KBM-7 (cell line): Measurements from ENCODE around the gene UCP2.

Experiments
- DNase-seq: peaks from one replicate; pipeline ENCODE4 v3.0.0-alpha.2; 2015
- in situ Hi-C: fragments of 300-500 bp; cut with MboI; formaldehyde crosslinking; loops from 2 replicates; pipeline ENCODE4 v1.14.3; 2020; ENCODE audit warnings: low sequenced_read_pairs, low pct_unique_long_range_greater_than_20kb, mixed read lengths

The UCP2 gene

DNA sequence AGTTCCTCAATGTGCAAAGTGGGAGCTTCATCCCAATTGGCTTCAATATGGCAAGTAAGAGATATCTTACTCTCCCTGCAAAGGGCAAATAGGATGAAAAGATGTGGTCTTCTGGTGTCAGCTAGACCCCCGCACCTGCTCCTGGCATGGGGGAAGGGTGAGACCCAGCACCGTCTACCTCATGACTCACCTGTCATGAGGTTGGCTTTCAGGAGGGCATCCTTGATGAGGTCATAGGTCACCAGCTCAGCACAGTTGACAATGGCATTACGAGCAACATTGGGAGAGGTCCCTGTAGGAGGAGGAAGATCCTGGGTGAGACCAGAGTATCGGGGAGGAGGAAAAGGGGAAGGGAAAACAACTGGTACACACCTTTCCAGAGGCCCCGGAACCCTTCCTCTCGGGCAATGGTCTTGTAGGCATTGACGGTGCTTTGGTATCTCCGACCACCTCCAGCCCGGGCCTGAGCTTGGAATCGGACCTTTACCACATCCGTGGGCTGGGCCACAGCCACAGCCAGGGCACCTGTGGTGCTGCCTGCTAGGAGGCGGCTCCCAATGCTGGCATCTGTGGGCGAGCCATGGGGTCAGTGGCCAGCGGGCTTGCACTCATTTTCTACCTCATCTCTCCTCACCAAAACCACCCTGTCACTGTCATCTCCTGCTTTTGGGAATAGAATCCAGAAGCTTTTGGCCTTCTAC, 6.0 kb downstream of the UCP2 start:
- no peak for DNase-seq
- in situ Hi-C loops = no loop called here

DNA sequence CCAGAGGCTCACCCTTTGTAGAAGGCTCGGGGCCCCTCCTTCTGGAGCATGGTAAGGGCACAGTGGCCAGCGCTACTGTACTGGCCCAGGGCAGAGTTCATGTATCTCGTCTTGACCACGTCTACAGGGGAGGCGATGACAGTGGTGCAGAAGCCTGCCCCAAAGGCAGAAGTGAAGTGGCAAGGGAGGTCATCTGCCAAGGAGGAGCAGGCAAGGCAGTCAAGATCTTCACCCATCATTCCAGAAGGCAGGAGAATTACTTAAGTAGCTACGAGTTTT, 7.2 kb downstream of the UCP2 start:
- no peak for DNase-seq
- in situ Hi-C loops = no loop called here

DNA sequence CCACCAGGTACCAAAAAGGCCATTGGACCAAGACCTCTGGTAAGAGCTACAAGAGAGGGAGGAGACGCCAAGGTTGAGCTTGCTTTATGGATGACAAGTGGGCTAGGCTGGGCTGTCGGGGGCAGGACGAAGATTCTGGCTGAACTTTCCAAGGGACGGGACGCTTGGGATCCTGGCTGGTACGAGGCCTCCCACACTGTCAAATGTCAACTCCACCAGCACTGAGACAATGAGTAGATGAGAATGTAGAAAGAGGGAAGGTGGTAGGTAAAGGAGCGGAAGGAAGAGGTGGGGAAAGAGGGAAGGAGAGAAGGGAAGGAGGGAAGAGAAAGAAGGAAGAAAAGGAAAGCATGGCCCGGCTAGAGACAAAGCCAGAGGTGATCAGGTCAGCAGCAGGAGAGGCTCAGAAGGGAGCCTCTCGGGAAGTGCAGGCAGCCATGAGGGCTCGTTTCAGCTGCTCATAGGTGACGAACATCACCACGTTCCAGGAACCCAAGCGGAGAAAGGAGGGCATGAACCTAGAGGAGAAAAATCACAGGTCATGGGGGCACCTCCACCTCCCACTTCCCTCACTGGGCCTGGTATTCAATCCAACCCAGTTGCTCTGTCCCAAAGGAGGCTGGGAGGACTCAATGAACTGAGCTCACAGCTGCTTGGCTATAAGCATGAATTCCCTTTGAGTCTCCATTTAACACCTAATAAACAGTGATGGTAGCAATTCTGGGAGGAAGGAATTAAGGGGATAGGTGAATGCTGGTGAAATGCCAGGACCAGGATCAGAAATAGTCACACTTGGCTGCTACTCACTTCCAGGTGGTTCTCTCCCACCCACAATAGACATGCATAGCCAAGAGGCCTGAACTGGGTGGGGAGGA, 7.8 kb downstream of the UCP2 start:
- DNase-seq = no peak
- in situ Hi-C loops = no loop called here

DNA sequence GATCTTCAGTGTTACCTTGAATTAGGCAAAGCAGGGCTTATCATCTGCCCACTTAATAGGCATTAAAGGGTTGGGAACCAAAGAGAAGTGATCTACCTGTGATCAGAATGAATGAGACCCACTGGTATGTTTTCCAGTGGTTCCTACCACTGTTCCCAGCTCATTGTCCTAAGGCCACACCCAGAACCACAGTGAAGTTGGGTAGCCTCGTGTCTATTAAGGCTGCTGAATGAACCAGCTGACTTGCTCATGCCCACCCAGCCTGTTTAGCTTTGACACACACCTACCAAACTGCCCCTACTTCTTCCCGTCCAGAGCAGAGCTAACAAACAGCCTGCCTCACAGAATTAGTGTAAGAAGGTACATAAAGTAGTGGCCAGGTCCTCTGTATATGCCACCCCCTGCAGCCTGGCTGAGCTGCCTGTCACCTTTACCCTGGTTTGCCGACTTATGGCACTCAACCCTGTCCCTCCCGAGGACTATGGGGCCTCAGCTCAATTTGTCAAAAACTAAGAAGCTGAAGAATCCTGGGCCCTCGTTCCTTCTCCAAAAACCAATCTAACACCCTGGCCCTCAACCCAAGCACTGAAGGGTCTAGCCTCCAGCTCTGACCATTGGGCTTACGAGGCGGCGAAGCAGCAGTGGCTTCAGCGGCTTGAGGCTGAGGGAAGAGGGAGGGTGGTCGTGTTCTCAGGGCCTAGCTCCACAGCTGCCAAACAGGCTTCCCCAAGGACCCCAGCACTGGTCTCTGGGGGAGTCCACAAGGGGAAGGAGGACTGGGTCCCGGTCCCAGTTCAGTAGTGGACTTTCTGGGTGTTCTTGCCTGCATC, 9.8 kb downstream of the UCP2 start:
- in situ Hi-C loops = no loop called here
- DNase-seq = no peak

DNA sequence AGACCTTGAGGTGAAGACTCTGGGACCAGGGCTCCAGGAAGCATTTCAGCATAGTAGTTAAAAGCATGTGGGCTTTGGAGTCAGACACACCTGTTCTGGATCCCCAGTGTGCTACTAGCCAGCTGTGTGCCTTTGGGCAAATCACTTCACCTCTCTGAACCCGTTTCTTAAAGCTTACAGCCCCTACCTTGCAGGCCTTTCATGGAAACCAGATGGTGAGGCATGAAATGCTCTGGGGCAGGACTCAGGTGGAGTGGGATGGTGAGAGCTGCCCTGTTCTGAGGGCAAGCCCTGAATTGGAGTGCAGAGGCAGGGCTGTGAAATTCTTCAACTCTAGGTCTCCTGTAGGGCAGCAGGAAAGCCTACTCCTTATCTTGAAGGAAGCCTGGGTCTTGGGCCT, 10.5 kb downstream of the UCP2 start:
- DNase-seq = no peak
- in situ Hi-C loops = no loop called here

DNA sequence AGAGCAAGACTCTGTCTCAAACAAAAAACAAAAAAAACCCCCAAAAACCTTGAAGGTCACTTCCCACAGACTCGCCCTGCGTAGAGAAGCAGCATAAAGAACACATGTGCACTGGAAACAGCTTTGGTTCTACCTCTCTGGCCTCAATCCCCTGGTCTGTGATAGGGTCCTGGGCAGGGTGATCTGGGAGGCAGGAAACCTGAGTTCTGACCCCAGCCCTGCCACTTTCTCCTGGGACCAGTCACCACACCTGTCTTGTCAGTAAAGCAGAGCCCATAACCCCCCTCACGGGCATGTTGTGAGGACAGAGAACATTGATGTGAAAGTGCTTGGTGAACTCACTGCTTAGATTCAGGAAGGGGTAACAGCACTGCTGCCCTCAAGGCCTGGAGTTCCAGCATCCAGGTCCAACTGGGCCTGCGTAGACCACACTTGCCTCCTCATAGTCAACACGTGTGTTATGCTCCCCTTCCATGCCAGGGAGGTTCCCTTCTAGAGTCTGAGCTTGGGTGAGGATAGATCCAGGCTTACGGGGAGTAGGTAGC, 11.4 kb downstream of the UCP2 start:
- in situ Hi-C loops = no loop called here
- no peak for DNase-seq

DNA sequence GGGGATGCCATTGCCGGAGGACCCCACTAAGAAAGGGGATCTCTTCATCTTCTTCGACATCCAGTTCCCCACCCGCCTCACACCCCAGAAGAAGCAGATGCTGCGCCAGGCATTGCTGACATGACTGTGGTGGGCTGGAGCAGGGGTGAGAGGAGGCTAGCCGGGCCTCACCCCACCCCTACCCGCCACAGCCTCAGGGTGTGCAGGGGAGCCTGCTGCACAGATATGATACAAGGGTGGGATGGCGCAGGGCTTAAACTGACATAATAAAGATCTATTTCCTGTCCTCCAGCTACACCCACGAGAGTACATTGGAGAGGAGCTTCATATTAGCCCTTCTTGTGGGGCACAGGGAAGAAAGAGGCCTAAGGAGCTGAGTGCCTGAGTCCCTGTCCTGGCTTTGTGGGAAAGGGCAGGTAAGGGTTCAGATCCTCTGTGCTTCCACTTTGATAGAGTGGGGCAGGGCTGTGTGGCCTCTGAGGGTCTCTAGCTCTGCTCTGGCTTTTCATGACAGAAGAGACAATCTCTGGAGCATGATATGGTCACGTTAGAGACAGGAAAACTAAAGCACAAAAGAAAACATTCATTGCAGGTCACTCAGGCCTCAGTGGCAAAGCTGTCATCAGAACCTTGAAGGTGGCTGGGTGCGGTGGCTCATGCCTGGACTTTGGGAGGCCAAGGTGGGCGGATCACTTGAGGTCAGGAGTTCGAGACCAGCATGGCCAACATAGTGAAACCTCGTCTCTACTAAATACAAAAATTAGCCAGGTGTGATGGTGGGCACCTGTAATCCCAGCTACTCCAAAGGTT, 12.4 kb downstream of the UCP2 start:
- DNase-seq = no peak
- in situ Hi-C loops = no loop called here

DNA sequence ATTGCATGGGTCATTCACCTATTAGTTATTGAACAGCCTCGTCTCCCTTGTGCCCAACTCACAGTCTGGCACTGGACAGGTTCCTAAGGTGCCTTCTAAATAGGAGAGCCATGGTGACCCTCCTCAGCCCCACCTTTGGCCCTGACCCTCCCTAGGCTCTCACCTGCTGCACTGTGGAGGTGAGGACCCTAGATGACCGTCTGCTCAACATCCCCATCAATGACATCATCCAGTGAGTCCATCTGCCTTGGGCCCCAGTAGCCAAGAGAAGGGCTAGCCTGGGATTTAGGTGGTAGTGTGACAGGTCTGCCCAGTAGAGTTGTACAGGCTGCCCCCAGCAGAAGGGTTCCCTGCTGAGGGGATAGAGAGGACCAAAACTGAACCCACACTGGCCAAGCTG, 13.6 kb downstream of the UCP2 start:
- in situ Hi-C loops = no loop called here
- DNase-seq = no peak

DNA sequence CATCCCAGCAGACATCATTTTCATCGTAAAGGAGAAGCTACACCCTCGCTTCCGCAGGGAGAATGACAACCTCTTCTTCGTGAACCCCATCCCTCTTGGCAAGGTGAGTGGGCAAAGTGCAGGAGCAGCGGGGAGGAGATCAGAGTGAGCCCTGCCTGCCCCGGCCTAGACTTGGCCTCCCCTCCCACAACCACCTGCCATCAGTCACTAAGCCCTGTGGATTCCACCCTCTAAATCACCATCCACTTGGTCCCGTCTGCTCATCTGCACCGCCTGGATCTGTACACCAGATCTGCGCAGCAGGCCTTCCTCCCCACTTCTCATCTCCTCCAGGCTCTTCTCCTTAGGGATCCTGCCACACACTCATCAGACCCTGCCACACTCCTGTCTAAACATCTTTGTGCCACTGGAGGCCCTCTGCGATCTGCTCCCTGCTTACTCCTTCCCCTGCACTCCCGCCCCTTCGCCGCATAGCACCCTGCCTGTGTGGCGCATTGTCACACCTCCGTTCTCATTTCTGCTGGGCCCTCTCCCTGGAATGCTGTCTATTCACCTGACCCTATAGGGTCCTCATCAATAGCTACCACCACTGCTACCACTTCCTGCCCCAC, 14.2 kb downstream of the UCP2 start:
- in situ Hi-C loops = no loop called here
- no peak for DNase-seq

DNA sequence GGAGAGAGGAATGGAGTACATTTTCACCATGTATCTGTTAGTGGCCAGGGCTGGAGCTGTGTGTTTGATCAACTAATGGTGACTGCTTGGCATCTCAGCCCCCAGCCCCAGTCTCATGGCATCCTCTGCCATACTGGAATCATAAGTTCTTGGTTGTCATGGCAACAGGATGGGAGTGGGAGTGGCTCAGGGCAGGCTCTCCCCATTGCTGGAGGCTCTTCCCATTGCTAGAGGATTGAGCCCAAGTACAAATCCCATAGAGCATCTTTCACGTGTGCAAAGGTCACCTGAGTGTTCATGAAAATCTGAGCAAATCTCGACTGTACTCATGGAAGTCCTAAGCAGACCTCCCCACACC, 16.9 kb downstream of the UCP2 start:
- DNase-seq = no peak
- in situ Hi-C loops = no loop called here

DNA sequence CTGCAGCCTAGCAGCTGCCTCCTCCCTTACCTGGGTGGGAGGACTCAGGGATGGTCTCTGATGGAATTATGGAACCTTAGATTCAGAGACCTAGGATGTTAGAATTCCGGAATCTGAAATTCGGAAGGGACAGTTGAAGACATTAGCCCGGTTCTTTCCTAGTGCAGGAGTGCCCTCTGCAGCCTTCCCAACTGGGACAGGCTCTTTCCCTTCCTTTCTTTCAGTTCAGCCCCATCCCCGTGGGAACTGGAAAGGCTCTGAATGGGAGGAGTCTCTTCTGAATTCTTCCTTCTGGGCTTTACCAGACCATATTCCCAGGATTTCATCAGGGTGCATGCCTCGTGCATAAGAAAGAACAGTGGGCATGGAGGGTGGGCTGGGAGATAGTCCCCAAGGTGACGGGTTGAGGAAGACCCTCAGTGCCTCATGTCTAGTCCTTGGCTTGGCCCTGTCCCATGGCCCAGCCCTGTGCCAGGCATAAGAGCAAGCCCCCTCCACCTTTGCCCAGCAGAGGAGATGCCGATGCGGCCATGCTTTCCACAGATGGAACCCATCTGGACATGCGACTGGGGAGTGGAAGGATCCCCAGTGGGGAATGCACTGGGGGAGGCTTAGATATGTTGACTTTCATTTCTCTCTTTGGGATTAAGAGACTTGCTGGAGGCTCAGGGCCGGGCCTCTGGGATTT, 17.4 kb downstream of the UCP2 start:
- no peak for DNase-seq
- in situ Hi-C loops = no loop called here

DNA sequence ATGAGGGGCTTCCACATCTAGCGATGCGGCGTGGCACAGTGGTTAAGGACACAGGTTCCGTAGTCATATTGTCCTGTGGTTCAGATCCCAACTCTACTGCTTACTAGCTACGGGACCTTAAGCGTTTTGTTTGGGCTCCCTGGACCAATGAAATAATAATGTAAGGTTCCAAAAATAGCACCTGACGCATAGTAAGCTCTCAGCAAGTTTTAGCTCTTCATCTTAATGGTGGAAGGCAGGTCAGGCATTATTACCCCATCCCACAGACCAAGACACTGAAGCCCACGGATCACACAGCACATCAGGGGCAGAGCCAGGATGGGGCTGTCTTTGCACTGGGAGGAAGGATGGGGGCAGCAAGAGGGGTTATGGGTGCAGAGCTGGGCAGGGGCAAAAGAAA, 18.8 kb downstream of the UCP2 start:
- in situ Hi-C loops = no loop called here
- DNase-seq = no peak

DNA sequence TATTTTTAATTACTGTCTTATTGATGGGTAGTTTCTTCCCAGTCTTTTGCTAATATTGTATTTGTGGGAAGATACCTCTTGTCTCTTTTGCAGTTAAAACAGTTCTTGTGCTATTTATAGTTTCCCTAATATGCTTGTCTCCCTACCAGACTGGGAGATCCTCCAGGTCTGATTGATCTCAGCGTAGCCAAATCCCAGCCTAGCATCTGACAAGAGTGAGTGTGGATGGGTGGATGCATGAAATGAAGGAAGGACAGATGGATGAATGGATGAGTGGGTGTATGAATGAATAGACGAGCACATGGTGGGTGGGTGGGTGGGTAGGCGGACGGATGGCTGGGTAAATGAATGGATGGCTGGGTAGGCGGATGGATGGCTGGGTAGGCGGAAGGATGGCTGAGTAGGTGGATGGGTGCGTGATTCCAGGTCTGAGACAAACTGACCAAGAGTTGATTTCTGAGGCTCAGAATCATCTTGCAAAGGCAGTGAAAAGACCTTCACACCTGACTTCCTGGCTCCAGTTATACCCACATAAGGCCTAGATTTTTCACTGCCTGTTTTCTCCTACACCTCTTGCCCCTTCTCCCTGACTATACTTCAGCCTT, 20.4 kb downstream of the UCP2 start:
- in situ Hi-C loops = no loop called here
- no peak for DNase-seq

DNA sequence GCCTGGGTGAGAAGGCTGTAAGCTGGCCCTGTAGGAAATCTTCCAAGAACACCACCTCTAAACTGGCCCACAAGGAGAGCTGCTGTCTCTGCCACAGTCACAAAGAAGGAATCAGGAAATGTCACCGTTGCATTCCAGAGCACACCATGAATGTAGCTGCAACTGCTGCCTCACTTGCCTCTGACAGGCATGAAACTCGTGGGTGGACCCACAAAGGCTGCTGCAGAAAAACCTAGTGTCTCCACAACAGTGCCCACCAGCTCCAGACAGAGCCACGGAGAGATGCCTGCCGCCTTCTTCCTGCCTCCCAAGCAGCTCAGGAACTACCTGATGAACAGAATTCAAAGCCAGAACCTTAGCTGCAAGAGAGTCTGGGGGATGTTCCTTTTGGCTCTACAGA, 21.3 kb downstream of the UCP2 start:
- in situ Hi-C loops = no loop called here
- DNase-seq = no peak

DNA sequence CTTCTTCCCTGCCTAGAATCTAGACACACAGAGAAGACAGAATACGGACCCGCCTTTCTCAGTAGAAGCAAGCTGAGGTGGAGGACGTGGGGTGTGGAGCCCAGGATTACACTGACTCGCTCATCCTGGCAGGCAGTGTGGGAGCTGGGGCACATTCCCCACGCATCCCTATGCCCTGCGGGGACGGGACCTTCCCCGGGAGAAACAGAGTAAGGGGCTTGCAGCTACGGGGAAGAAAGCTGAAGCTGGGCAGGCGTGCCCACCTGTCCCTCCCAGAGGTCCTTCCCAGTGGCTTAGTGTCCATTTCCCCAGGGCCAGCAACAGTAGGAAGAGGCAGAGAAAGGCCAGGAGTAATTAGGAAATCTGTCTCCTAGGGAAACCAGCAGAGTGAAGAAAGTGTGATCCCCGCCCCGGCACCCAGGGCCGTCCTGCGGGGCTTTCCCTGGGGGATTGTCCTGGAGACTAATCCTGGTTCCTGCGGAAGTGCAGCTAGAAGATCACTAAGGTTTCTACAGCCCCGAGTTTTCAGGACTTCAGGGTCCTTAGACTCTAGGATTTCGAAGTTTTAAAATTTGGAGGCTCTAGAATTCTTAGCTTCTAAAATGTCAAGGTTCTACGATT, 24.0 kb downstream of the UCP2 start:
- no peak for DNase-seq
- in situ Hi-C loops = no loop called here

DNA sequence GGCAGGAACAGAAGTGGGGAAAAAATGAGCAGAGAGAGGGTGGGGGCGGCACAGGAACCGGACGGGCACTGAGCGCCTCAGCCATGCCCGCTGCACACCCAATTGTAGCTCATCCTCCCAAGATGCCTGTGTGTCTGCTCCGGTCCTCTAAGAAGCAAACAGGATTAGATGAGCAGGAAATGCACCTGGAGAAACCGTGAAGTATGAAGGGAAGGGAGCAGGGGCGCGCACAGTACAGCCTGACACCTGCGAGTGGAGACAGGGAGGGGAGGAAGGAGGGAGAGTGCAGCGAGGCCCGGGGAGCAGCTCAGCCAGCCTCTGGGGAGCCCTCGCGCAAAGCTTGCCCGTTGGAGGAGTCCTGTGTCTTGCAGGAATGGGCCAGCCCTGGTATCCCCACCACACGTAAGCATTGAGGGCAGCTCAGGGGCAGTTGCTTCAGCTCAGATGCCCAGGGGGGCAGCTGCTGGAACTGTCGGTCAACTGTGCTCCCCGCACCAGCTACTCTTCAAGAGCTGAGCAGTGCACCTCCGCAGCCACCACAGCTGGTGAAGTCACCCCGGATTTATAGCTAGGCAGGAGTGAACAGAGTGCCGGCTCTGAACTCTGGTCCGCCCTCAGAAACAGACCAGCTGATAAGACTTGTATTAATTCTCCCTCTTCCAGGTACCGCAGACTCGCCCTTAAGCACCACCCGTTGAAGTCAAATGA, 24.8 kb downstream of the UCP2 start:
- in situ Hi-C loops = no loop called here
- DNase-seq = no peak
